Suppressor macrophage (primary cell): ENCODE data around the gene SPAG9.

Experiments used
- DNase-seq, 4 experiments: peaks; one replicate each; pipeline ENCODE4 v3.0.0-alpha.2; 2020 to 2022

The SPAG9 gene

DNA sequence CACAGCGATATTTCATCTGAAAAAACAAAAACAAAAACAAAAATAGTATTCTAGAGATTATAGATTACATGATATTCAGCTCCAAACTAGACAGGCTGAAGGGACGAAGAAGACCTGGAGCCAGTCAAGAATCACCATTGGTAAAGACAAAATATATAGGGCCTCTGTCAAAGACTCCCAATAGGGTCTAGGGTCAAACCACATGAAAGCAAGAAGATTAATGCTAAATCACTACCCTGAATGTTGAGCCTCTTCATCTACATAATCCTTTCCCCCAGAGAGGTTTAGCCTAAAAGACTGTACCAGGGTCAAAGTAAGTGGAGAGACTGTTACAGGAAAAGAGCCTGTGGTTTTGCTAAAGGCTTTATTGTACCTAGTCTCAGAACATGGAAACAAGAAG is 21.9 kb upstream of the SPAG9 start:
- DNase-seq, result no peak

DNA sequence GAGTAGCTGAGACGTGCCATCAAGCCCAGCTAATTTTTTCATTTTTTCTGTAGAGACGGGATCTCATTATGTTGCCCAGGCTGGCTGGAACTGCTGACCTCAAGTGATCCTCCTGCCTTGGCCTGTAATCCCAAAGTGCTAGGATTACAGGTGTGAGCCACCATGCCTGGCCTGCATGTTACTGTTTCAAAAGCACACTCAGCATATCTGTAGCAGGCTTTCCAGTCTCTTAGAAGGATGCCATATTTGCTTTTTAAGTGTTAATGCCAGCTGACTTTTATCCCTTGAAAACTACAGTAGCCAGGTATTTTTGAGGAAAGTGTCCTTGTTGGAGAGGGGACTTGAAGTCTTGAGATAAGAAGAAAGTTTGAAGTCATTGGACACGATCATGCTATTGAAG is 15.3 kb upstream of the SPAG9 start:
- DNase-seq, result no peak

DNA sequence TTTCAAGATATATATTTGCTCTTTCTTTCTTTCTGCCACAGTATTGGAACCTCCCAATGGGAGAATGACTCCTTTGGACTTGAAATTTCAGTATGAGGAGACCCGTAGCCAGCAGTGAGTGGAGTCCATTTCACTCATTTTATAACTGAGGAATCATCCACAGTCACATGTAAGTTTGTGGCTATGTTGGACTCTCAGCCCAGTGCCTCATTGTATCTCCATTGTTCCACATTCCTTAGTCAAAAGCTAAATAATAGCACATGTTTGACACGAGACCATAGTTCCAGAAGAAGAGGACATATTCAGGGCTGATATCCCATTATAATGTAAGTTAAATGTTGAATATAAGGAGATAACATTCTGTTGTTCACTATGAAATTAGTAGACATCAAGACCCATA is 12.7 kb upstream of the SPAG9 start:
- no peak for DNase-seq

DNA sequence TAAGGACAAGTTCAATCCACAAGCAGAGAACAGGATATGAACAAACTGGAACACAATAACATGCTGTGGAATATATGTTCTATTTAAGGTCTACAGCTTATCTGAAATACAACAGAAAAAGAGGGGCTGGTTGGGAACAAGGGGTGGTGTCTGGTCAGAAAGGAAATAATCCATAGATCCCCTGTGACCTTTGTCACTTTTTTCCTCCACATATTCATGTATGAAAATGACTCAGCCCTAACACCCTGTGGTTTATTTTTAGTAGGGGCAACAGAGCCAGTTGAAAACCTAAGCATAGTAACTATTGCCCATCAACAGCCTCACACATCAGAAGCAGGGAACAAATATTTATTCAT is 12.3 kb upstream of the SPAG9 start:
- peak in 3 of 4 experiments; percentile 20 to 49 (median 42) for DNase-seq

DNA sequence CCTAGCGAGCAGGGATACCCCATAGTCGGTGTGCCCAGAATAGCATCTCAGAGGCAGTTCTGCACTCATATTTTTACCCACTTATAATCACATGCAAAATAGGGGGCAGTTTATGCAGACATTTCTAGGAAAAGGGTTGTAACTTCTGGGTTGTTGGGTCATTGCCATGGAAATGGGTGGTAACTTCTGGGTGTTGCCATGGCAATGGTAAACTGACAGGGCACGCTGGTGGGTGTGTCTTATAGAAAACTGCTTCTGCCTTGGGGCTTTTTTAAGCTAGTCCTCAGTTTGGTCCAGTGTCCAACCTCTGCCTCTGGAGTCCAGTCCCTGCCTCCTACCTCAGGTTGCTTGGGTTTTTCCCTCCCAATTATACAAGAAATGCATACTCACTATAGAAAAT is 7.4 kb upstream of the SPAG9 start:
- DNase-seq, result peak; percentile 44 to 70 (median 58)

DNA sequence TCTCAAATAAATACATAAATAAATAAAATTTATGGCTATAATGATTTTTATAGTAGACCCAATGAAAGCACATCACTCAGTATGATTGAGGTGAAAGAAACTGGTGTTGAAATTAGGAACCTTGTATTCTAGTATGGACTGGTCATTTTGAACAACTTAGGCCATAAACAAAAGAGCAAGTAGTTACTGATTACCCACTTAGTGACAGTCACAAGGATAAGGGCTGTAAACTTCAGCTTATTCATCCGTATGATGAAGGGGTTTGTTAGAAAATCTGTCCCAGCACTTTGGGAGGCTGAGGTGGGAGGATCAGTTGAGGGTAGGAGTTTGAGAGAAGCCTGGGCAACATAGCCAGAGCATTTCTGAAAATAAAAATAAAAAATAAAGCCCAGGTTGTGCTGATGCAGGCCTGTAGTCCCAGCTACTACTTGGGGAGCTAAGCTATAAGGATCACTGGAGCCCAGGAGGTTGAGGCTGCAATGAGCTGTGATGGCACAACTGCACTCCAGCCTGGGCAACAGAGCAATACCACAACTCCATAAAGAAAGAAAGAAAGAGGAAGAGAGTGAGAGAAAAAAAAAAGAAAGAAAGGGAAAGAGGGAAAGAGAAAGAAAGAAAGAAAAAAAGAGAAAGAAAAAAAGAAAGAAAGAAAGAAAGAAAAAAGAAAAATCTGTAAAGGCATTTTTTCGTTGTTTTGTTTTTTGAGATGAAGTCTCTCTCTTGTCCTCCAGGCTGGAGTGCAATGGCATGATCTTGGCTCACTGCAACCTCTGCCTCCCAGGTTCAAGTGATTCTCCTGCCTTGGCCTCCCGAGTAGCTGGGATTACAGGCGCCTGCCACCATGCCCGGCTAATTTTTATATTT is 4.2 kb upstream of the SPAG9 start:
- DNase-seq, result peak in 1 of 4 experiments; percentile 10

DNA sequence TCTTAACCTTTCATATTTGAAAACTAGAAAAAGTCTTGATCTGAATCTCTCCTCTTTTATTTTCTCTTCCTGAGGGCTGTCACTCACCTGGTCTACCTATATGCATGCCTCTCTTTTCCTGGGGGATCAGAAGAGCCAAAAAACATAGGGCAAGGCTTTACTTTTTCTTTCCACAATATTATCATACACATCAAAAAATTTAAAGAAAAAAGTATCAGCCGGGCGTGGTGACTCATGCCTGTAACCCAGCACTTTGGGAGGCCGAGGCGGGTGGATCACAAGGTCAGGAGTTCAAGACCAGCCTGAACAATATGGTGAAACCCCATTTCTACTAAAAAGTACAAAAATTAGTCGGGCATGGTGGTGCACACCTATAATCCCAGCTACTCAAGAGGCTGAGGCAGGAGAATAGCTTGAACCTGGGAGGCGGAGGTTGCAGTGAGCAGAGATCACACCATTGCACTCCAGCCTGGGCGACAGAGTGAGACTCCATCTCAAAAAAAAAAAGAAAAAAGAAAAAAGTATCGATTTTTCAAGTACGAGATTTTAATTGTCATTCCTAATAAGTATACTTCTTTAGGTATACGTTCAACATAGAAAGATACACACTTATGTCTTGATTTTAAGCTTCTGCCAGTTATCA is 1.9 kb upstream of the SPAG9 start:
- peak in 2 of 4 experiments; percentile 5 to 22 for DNase-seq

DNA sequence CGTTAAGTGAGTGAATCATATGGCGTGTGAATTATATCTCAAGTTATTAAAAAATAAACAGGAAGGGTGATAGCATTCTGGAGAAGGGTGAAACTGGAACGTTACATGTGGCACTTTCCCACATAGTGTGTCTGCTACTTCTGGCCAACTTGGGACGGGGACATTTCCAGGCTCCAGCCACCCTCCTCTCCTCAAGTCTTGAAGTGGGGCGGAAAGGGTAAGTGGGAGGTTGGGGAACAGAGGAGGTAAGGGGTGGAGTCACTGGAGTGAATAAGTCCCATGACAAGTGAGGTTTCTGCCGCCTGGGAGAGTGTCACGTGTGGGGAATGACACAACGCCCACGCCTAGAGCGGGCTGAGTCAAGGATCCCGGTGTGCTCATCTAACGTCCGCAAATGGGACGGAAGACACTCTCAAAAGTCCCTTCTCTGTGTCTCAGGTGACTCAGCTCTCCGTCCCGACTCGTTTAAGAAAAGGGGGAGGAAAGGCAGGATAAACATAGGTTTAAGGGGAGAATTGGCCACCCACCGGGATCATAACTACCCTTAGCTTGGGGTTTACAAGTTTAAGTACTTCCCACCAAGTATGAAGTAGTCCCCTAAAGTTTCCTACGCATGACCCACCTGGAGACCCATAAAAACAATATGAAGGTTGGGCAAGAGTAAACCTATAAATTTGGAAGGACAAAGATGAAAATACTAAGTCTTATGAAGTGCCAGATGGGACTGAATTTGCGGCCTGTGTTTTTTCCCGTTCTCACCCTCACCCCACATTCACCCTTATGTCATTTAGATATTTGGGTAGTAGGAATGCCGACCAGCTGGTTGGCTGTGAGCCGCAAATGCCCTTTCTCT is 1.2 kb upstream of the SPAG9 start:
- DNase-seq, result peak; percentile 98 to 100 (median 100)

DNA sequence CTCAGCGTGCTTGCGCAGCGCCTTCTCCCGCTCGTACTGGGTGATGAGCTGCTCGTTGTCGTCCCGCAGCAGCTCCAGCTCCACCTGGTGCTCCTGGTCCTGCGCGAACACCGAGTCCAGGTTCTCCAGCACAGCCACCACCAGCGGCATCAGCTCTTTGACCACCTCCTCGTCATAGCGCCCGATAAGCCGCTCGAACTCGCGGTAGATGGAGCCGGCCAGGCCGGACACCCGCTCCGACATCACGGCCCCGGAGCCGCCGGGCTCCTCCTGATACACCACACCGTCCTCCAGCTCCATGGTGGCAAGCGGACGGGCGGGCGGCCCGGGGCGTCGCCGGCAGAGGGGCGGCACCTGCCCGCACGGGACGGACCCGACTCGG is 320 bp downstream of the SPAG9 start:
- no peak for DNase-seq

DNA sequence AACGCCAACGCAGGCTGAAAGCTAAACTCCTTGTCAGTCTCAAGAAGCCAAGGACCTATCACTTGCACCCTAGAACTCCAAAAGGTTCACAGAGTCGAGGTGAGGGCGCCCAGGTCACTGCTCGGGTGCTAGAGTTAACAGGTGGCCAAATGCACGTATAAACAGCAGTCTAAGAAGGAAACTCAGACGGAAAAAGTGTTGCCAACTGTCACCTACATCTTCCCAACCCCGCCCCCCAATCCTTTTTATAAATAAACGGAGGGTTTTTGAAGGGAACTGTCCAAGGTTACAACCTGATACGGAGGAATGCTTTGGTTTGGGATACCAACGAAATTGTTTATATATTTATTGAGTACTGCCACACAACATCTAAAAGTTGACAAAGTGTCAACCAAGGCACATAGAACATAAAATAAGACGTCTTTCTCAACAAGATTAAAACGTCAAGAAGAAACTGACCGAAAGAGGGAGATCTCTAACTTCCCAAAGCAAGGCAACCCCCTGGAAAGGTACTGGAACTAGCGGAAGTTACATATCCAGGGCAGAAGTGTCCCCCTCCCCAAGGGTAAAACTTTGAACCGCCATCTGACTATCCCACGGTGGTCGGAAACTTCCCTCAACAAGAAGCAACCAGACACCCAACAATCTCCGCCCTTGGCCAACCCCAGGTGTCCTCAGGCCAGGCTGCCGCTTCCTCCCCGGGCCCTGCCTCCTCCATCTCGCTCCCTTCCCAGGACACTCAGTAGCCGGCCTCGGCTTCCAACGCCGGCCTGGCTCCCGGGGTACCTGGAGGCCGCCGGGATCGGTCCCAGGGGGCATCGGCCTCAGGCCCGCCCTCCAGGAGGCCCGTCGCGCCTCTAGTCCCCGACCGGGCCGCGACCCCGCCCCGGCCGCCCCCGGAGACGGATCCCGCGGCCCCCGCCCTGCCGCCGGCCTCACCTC is 982 bp downstream of the SPAG9 start:
- DNase-seq, result peak; percentile 33 to 63 (median 58)

DNA sequence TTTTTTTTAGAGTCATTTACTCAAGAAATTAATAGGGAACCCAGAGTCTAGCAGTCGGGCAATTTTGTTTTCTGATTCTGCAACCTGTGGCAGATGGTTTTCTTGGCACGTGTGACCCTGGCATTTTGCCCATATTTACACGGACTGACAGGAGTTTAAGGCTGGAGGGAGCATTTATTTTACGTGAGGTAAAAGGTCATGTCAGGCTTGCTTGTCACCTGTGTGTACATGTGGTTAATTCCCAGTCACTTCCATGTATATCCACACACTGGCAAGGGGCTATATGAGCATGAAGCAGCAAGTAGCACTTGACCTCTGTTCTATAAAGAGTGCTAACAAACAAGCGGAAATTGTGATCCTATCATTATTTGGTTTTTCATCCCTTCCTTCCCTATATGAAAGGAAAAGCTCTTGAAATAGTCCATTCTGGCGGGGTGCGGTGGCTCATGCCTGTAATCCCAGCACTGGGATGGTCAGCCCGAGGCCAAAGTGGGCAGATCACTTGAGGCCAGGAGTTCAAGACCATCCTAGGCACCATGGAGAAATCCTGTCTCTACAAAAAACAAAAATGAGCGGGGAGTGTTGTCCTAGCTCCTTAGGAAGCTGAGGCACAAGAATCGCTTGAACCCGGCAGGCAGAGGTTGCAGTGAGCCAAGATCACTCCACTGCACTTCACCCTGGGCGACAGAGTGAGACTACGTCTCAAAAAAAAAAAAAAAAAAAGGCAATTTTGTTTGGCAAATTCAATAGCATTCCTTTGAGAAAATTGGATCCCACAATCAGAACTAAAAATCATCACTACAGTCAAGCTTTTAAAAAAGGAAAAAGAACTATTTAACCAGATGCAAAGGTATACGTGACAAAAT is 2.1 kb downstream of the SPAG9 start:
- DNase-seq, result peak; percentile 17 to 30 (median 22)

DNA sequence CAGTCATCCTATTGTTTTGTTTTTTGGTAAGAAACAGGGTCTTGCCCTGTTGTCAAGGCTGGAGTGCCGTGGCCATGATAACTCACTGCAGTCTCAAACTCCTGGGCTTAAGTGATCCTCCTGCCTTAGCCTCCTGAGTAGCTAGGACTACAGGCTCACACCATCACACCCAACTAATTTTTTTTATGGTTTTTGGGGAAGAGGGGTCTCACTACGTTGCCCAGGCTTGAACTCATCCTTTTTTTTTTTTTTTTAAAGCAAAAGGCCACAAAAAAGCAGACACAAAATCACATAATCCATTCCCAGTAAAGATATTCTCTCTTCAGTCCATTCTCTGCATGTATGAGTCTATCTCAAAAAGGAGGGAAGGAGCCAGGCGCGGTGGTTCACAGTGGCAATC is 5.5 kb downstream of the SPAG9 start:
- DNase-seq, result no peak

DNA sequence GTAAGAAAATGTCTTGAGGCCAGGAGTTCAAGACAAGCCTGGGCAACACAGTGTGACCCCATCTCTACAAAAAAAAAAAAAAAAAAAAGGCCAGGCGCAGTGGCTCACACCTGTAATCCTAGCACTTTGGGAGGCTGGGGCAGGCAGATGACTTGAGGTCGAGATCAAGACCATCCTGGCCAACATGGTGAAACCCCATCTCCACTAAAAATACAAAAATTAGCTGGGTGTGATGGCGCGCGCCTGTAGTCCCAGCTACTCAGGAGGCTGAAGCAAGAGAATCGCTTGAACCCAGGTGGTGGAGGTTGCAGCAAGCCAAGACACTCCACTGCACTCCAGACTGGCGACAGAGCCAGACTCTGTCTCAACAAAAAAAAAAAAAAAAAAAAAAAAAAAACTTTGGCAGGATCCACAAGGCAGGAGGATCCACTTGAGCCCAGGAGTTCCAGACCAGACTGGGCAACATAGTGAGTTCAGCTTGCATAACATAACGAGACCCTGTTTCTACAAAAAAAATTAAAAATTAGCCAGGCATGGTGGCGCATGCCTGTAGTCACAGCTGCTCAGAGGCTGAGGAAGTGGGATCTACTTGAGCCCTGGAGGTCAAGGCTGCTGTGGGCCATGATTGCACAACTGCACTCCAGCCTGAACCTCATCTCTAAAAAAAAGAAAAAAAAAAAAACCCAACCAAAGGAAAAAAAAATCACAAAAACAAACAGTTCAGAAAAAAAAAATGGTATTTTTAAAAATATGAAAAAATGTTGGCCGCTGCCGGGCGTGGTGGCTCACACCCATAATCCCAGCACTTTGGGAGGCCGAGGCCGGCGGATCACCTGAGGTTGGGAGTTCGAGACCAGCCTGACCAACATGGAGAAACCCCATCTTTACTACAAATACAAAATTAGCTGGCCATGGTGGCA is 8.1 kb downstream of the SPAG9 start:
- peak; percentile 64 to 87 (median 84) for DNase-seq

DNA sequence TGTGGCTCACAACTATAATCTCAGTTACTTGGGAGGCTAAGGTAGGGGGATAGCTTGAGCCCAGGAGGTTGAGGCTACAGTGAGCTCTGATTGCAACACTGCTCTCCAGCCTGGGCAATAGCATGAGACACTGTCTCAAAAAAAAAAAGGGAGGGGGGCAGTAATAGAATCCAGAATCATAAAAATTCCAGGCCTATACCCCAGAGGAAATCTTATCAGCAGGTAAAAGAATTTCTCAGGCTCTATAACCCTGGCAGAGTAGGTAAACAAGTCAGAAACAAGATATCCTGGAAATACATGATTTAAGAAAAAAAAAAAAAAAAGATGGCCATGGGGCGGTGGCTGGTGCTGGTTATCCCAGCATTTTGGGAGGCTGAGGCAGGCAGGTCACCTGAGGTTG is 12.9 kb downstream of the SPAG9 start:
- DNase-seq, result no peak

DNA sequence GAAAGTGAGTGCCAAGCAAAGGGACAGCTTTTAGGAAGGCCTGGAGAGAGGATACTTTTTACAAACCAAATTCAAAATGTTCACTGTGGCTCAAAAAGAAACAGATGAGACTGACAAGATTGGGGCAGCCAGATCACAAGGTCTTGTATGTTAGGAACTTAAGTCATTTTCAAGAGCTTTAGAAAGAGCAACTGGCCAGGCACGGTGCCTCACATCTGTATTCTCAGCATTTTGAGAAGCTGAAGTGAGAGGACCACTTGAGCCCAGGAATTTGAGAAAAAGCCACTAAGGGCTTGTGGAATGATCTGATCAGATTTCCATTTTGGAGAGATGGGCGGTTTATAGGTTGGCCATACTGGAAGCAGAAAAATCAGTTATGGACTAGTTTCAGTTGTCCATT is 17.2 kb downstream of the SPAG9 start:
- no peak for DNase-seq

DNA sequence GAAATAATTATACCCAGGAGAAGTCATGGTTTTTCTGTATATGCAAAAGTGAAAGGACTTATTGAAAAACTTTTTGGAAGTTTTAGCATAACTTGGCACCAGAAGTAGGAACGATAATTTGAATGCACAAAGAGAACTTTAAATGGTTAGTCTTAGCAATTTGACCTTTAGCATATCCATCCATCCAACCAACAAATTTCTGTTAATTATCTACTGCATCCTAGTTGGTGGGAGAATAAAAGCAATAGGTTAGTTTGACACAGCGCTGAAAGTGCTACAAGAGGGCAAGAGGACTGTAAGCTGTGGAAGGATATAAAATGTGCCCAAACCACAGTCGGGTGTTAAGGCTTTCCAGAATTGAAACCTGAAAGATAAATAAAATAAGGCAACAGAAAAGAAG is 17.6 kb downstream of the SPAG9 start:
- no peak for DNase-seq

DNA sequence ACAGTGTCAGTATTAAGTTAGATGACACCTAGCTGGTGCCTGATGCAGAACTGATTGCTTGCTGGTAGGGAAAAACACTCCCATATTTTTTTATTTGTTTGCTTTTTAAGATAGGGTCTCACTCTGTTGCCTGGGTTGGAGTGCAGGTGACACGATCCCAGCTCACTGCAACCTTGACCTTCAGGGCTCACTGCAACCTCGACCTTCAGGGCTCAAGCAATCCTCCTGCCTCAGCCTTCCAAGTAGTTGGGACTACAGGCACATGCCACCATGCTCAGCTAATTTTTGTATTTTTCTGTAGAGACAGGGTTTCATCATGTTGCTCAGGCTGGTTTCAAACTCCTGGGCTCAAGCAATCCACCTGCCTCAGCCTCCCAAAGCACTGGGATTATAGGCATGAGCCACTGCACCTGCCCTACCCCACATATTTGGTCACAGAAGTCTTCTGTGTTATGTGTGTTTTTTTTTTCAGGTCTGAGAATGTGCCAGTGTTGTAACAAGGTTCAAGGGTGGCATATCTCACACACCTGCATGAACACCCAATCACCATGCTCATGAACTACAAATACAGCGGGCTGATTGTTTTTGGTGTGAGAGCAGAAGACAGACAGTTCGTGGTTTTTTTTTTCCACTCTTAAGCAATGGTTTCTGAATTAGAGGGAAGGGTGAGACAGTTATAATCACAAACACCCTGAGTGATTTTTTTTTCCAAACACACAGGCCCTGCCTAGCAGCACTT is 22.8 kb downstream of the SPAG9 start:
- no peak for DNase-seq

DNA sequence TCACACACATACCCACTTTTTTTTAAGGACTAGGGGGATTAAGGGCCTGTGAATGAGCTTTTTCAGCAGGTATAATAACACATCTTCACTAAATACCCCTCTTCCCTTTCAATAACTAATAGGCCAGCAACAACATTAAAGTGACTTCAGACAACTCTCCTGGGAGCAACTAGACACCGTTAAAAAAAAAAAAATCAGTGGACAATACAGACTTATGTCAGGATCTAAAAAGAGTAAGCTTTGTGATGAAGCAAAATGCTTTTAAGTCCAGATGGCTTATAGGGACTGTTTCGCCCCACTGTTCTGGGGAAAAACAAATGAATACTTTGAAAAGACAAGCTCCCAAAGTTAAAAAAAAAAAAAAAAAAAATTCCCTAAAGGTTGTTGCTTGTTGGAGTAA is 29.0 kb downstream of the SPAG9 start:
- DNase-seq, result no peak

DNA sequence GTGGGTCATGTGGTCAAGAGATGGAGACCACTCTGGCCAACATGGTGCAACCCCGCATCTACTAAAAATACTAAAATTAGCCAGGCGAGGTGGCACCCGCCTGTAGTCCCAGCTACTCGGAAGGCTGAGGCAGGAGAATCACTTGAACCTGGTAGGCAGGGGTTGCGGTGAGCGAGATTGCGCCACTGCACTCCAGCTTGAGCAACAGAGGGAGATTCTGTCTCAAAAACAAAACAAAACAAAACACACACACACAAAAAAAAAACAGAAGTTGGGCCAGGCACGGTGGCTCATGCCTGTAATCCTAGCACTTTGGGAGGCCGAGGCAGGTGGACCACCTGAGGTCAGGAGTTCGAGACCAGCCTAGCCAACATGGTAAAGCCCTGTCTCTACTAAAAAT is 31.8 kb downstream of the SPAG9 start:
- peak; percentile 58 to 79 (median 64) for DNase-seq
